HG03108 (cell line): ENCODE results near the gene SUN2.

Experiments
- ATAC-seq: cut with Tn5 transposase; IDR thresholded peaks from one replicate; pipeline ENCODE4 v1.9.1; 2021; ENCODE audit warnings: moderate library complexity; ENCODE audit not compliant: unreplicated experiment

SUN2 gene

GRCh38 chr22:38737302-38738060, 18.3 kb downstream of the SUN2 start:
- no peak for ATAC-seq

GRCh38 chr22:38736257-38736570, 19.6 kb downstream of the SUN2 start:
- ATAC-seq = no peak

GRCh38 chr22:38735465-38736256, 20.1 kb downstream of the SUN2 start:
- no peak for ATAC-seq

- ATAC-seq = no peak
These were observed 20.7 kb downstream of the SUN2 start for GRCh38 chr22:38735126-38735464.

- ATAC-seq = no peak
These were observed 21.2 kb downstream of the SUN2 start for GRCh38 chr22:38734421-38735100.

GRCh38 chr22:38733724-38734381, 21.9 kb downstream of the SUN2 start:
- ATAC-seq = no peak

- no peak for ATAC-seq
These were observed 22.5 kb downstream of the SUN2 start for GRCh38 chr22:38733329-38733723.

GRCh38 chr22:38732251-38732815, 23.5 kb downstream of the SUN2 start:
- ATAC-seq = no peak

GRCh38 chr22:38731703-38732161, 24.1 kb downstream of the SUN2 start:
- no peak for ATAC-seq

- no peak for ATAC-seq
These were observed 25.4 kb downstream of the SUN2 start for GRCh38 chr22:38730411-38730871.

- ATAC-seq = no peak
These were observed 25.9 kb downstream of the SUN2 start for GRCh38 chr22:38729946-38730345.

- ATAC-seq = no peak
These were observed 26.7 kb downstream of the SUN2 start for GRCh38 chr22:38728871-38729796.

GRCh38 chr22:38727530-38728451, 28.0 kb downstream of the SUN2 start:
- no peak for ATAC-seq

GRCh38 chr22:38727123-38727522, 28.7 kb downstream of the SUN2 start:
- ATAC-seq = no peak

GRCh38 chr22:38725900-38726655, 29.7 kb downstream of the SUN2 start:
- ATAC-seq = no peak

- no peak for ATAC-seq
These were observed 30.7 kb downstream of the SUN2 start for GRCh38 chr22:38724926-38725571.

- no peak for ATAC-seq
These were observed 31.6 kb downstream of the SUN2 start for GRCh38 chr22:38724176-38724575.

- ATAC-seq = no peak
These were observed 34.2 kb downstream of the SUN2 start for GRCh38 chr22:38721551-38721950.
